ENCODE measurements around the gene ADAMTS20. TPM values are rescaled to one million over a fixed set of nuclear protein-coding genes. Genes with fewer than 3 reads are reported as not detected.

Gene ADAMTS20
- total RNA-seq, 1 experiment from 2014 or later: 2.7 TPM

DNA sequence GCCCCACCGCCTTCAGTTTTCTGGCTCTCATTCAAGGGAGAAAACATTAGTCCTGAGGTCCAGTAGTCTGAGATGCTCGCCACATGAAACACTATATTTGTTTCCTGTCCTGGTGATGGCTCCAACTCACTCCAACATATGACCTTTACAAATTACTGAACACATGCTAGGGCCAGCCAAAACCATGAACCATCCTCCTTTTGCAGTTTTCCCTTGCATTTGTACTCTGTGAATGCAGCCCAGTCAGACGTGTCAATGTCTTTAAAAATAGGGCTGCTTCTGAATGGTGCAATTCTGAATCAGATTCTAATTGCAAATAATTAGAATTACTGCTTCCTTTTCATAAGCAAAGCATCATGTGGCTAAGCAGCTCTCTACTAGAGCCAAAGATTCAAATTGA is 36.0 kb downstream of the ADAMTS20 start:
- Histone ChIP-seq H2BK12ac (ENCODE audit: insufficient read length, low read depth, low read length) (no peak overlapping the region), H2AFZ (ENCODE audit: low read length) (no peak overlapping the region), H3K9me3 (ENCODE audit: control insufficient read depth, low read depth, low read length) (no peaks in the 10 kb centered on the region), H3K18ac (ENCODE audit: insufficient read length, low read depth, low read length) (no peak overlapping the region), H2BK20ac (ENCODE audit: low read depth, low read length, poor library complexity, severe bottlenecking) (no peak overlapping the region), H3K27ac (ENCODE audit: insufficient read length, low read depth, low read length) (no peak overlapping the region), H3K4me2 (ENCODE audit: insufficient read depth, insufficient read length, low read length) (no peak overlapping the region), H2BK15ac (ENCODE audit: low read depth, low read length) (no peak overlapping the region), H3K56ac (ENCODE audit: insufficient read length, low read depth, low read length) (no peak overlapping the region), H2BK120ac (ENCODE audit: low read depth, low read length, poor library complexity, severe bottlenecking) (no peak overlapping the region), H3K23me2 (ENCODE audit: insufficient read length, low read depth, low read length, poor library complexity, severe bottlenecking) (no peaks in the 10 kb centered on the region), H3K14ac (ENCODE audit: insufficient read depth, low read length) (no peak overlapping the region), H3T11ph (ENCODE audit: low read length) (no peak overlapping the region), H3K4ac (ENCODE audit: low read depth, low read length) (no peak overlapping the region), H3K79me1 (ENCODE audit: insufficient read depth, low read depth, low read length, poor library complexity, severe bottlenecking) (no peaks in the 10 kb centered on the region), H4K91ac (ENCODE audit: insufficient read length, low read depth, low read length) (no peak overlapping the region), H3K4me1 (ENCODE audit: insufficient read depth, low read length) (no peaks in the 10 kb centered on the region), H3K9ac (ENCODE audit: extremely low read depth, insufficient read length, low read length) (no peak overlapping the region), H4K20me1 (ENCODE audit: control insufficient read depth, insufficient read depth, insufficient read length) (no peaks in the 10 kb centered on the region), H3K27me3 (ENCODE audit: insufficient read depth, low read length) (no peaks in the 10 kb centered on the region), H2AK5ac (ENCODE audit: insufficient read length, low read length) (no peak overlapping the region), H2BK5ac (ENCODE audit: insufficient read length, low read length) (no peak overlapping the region), H4K5ac (ENCODE audit: insufficient read length, low read depth, low read length) (no peak overlapping the region), H3K79me2 (ENCODE audit: insufficient read depth, low read length) (no peaks in the 10 kb centered on the region), H4K8ac (replicated peaks; ENCODE audit: insufficient read length, low read depth, low read length) (no peak overlapping the region), H3K23ac (ENCODE audit: insufficient read length, low read depth, low read length) (no peak overlapping the region)
- Mint-ChIP-seq H3K4me3 (no peak overlapping the region), H3K36me3 (ENCODE audit: insufficient read depth in 1 of 3, low read depth in 3 of 3) (no peaks in the 10 kb centered on the region; a peak in 1 of 7 replicates), H3K27me3 (ENCODE audit: low read depth) (no peaks in the 10 kb centered on the region), H3K9me3 (no peaks in the 10 kb centered on the region), H3K27ac (no peak overlapping the region), H3K4me1 (peaks cover 5 to 10% of the 10 kb centered on the region in 2 experiments; a peak in 2 of 4 replicates)
- WGBS (ENCODE audit: extremely low coverage, insufficient read length, low lambda C conversion rate): no CpG with 5 or more reads among the region's 3 CpGs
- TF ChIP-seq, protein P1, sequence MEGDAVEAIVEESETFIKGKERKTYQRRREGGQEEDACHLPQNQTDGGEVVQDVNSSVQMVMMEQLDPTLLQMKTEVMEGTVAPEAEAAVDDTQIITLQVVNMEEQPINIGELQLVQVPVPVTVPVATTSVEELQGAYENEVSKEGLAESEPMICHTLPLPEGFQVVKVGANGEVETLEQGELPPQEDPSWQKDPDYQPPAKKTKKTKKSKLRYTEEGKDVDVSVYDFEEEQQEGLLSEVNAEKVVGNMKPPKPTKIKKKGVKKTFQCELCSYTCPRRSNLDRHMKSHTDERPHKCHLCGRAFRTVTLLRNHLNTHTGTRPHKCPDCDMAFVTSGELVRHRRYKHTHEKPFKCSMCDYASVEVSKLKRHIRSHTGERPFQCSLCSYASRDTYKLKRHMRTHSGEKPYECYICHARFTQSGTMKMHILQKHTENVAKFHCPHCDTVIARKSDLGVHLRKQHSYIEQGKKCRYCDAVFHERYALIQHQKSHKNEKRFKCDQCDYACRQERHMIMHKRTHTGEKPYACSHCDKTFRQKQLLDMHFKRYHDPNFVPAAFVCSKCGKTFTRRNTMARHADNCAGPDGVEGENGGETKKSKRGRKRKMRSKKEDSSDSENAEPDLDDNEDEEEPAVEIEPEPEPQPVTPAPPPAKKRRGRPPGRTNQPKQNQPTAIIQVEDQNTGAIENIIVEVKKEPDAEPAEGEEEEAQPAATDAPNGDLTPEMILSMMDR (conservative IDR thresholded peaks at IDR 0.05): no peak
- no peak for DNase-seq
